HAP-1 (cell line): ENCODE results near the gene MVD.

Source experiments
- DNase-seq, 2 experiments: peaks; one replicate each; pipeline ENCODE4 v3.0.0-alpha.2; 2016 to 2020; ENCODE audit warnings: low spot score in 2 of 2
- H3K27me3 ChIP-seq: fragments of 250-450 bp; sonication (Bioruptor Pico); 2 replicates; pipeline ENCODE4 v1.5.1; 2020; ENCODE audit warnings: low read depth, mild to moderate bottlenecking, moderate library complexity
- H3K36me3 ChIP-seq: fragments of 250-450 bp; sonication (Bioruptor Pico); replicated peaks from 2 replicates; pipeline ENCODE4 v1.5.1; 2020; ENCODE audit warnings: mild to moderate bottlenecking
- H3K4me1 ChIP-seq: fragments of 250-450 bp; sonication (Bioruptor Pico); 2 replicates; pipeline ENCODE4 v1.5.1; 2020; ENCODE audit warnings: mild to moderate bottlenecking
- H3K4me3 ChIP-seq: fragments of 250-450 bp; sonication (Bioruptor Pico); 2 replicates; pipeline ENCODE4 v1.5.1; 2020; ENCODE audit warnings: mild to moderate bottlenecking, moderate library complexity
- H3K9me3 ChIP-seq: fragments of 250-450 bp; sonication (Bioruptor Pico); 2 replicates; pipeline ENCODE4 v1.5.1; 2020; ENCODE audit warnings: mild to moderate bottlenecking, moderate library complexity
- in situ Hi-C: fragments of 300-500 bp; cut with MboI; formaldehyde crosslinking; loops from 3 replicates; pipeline ENCODE4 v1.14.3; 2020; ENCODE audit warnings: low sequenced_read_pairs, inconsistent platforms, mixed read lengths

MVD gene, protein sequence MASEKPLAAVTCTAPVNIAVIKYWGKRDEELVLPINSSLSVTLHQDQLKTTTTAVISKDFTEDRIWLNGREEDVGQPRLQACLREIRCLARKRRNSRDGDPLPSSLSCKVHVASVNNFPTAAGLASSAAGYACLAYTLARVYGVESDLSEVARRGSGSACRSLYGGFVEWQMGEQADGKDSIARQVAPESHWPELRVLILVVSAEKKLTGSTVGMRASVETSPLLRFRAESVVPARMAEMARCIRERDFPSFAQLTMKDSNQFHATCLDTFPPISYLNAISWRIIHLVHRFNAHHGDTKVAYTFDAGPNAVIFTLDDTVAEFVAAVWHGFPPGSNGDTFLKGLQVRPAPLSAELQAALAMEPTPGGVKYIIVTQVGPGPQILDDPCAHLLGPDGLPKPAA

DNA sequence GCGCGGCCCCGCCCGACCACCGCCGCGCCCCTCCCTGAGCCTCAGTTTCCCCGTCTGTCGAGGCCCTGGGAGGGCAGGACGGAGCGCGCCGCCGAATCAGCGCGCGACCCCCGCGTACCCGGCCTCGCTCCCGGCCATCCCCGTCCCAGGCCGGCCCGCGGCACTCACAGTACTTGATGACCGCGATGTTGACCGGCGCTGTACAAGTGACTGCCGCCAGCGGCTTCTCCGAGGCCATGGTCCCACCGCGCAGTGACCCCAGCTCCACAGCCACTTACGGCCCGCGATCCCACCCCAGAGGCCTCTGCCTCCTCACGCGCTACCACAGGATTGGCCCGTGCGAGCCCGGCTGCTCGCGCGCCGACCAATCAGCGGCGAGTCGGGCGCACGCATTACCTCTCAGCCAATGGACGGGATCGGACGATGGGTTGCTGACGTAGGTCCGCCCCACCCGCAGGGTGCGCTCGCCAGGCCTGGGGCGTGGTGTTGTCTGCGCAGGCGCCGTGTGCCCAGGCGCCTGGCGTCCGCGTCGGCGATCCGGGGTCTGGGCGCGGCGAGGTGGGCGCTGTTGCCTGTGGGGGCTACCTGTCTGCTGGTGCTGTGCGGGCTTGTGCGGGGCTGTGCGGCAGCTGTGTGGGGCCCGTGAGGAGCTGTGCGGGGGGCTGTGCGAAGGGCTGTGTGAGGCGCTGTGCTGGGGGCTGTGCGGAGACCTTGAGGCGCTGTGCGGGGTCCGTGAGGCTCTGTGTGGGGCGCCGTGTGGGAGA is at the start of gene MVD:
Gene MVD (minus strand): TSS at position 249 of the 764 bp plus-strand sequence. CDS start 11 bp downstream, at position 238.
- Histone ChIP-seq H3K36me3 (peaks cover 3% of the 10 kb centered on the region; the same call in 1 of the 2 replicates), H3K4me1 (peaks cover 7% of the 10 kb centered on the region), H3K27me3 (no peaks in the 10 kb centered on the region), H3K4me3 (peak within 1 kb of the TSS; percentile 81), H3K9me3 (no peaks in the 10 kb centered on the region)
- peak; percentile 94 to 97 for DNase-seq
- in situ Hi-C loops: no loop called here

DNA sequence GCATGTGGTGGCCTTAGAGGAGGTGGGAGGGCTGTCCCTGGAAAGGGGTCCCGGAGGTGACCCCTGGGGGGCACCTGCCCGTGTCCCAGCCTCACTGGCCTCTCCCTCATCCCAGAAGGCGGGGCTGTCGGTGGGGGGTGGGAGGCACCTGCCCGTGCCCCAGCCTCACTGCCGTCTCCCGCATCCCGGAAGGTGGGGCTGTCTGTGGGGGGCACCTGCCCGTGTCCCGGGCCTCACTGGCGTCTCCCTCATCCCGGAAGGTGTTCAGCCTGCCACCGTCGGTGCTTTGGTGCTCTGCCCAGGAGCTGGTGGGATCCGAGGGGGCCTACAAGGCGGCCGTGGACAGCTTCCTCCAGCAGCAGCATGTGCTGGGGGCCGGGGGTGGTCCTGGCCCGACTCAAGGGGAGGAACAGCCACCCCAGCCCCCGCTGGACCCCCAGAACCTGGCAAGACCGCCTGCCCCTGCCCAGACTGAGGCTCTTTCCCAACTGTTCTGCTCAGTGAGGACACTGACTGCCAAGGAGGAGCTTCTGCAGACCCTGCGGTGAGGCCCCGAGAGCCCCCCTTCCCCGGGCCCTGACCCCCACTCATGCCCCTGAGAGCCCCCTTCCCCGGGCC is 49.6 kb upstream of the MVD start:
- in situ Hi-C loops: no loop called here
- peaks cover under 1% of the 10 kb centered on the region for H3K4me1 ChIP-seq
- no peaks in the 10 kb centered on the region for H3K27me3 ChIP-seq
- DNase-seq: no peak
- peaks cover 44% of the 10 kb centered on the region for H3K36me3 ChIP-seq
- H3K9me3 ChIP-seq: no peaks in the 10 kb centered on the region
- H3K4me3 ChIP-seq: no peak overlapping the region

DNA sequence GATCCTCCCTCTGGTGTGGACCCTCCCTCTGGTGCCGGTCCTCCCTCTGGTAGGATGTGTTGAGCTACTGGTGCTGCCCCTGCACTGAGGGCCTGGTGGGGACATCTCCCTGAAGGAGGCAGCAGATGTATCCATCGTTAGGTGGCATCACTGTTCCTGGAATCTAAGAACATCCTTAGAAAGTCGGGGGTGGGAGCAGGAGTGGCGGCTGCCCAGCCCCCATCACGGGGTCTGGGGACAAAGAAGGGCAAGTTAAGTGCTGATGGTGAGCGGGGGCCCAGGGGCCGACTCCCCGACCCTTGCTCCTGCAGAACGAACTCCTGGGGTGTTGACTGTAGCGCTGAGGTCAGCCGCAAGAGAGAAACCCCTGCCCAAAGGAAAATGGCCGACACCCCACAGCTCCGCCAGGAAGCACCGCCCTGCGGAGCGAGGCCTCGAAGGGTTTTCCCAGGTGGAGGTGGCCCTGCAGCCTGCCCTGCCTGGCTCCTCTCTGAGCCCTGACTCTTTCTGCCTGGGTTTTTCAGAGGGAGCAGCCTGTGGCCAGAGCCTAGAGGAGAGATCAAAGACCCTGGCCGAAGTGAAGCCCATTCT is 49.0 kb upstream of the MVD start:
- Histone ChIP-seq H3K27me3 (no peaks in the 10 kb centered on the region), H3K36me3 (peaks cover 38% of the 10 kb centered on the region), H3K4me1 (peaks cover 6% of the 10 kb centered on the region), H3K9me3 (no peaks in the 10 kb centered on the region), H3K4me3 (no peak overlapping the region)
- in situ Hi-C loops: no loop called here
- no peak for DNase-seq

DNA sequence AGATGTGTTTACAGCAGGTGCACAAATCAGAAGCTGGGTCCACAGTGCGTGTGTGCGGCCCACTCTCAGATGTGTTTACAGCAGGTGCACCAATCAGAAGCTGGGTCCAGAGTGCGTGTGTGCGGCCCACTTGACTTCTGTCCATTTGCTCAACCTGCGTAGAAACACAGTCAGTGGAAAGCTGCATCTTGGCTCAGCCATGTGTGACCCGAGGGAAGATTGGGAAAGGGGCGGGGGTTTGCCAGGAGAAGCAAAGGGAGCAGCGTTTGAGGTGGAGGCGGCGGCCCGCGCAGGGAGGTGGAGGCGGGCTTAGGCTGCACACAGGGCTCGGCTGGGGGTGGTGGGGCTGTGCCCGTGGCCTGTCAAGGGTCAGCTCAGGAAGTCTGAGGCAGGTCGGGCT is 47.7 kb upstream of the MVD start:
- in situ Hi-C loops: no loop called here

DNA sequence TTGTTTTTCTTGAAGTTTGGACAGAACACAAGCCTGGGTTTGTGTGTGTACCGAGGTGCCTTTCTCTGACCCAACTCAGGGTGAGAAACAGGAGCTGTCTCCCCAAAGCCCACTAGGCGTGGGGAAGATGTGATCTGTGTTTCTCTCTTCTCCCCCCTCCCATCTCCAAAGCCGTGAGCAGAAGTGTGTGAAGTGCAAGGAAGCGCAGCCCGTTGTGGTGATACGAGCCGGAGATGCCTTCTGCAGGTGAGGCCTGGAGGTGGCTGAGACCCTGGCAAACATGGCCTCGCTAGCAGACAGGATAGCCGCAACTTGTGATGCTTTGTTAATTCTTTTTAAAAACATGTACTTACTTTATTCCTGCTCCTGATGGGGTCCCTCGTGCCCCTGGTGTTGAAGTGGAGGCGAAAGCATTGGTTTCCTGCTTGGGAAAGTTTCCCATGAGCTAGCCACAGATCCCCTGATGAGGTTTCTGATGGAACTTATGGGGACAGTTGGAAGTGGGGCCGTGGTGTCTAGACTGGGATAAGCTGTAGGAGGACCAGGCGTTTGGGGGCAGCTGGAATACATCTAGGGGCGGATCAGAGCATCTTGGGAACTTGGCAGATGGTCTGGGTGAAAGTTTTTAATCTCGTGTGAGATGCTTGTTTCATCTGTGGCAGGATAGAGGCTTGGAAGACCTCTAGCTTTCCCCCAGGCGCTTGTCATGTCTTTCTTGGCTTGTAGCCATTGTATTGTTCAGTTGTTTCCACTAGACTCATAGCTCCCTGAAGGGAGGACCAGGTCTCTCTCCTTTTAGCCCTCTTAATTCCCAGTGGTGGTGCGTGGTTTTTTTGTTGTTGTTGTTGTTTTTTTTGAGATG is 44.3 kb upstream of the MVD start:
- H3K27me3 ChIP-seq: no peaks in the 10 kb centered on the region
- no peaks in the 10 kb centered on the region for H3K9me3 ChIP-seq
- H3K4me1 ChIP-seq: peaks cover 6% of the 10 kb centered on the region
- H3K4me3 ChIP-seq: peak overlapping the region; percentile 72
- H3K36me3 ChIP-seq: peaks cover 6% of the 10 kb centered on the region; the same call in 1 of the 2 replicates
- in situ Hi-C loops: no loop called here
- DNase-seq: no peak

More for the DNA sequence above, 47.7 kb upstream of the MVD start:
- Histone ChIP-seq H3K27me3 (no peaks in the 10 kb centered on the region), H3K4me3 (no peak overlapping the region), H3K4me1 (peaks cover 6% of the 10 kb centered on the region), H3K9me3 (no peaks in the 10 kb centered on the region), H3K36me3 (peaks cover 27% of the 10 kb centered on the region)
- DNase-seq: no peak

DNA sequence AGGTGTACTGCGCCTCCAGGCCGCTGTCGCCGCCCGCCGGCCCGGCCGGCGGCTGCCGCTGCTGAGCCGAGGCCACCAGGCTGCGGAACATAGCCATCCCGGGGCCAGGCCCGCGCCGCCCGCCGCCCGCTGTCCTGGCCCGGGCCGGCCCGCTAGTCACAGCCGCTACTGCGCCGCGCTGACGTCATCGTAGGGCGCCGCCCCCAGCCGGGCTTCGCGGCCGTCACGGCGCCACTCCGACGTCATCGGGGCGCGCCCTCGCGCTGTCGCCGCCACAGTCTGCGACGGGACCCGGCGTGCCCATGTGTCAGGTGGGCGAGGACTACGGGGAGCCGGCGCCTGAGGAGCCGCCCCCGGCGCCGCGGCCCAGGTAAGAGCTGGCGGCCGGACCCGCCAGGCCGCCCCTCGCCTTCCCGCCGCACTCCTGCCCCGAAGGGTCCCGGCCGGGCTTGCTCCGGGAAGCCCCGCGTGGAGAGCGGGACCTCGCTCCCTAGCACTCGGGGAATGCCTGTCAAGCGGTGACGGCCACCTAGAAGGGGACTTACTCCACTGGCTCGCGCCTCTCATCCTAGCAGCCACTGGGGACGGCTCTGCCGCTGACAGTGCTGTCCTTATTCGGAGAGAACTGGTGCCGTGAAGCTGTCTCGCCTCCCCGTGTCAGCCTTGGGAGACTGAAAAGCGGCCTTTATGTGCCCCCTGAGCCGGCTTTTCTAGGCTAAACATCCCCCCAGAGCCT is 43.5 kb upstream of the MVD start, which contains the start of the genes CTU2 and RNF166:
Gene CTU2 (plus strand): TSS at position 275 of the 736 bp plus-strand sequence. CDS start 28 bp downstream, at position 303.
Gene RNF166 (minus strand): TSS at position 180 of the 736 bp plus-strand sequence. CDS start 83 bp downstream, at position 97.
- H3K9me3 ChIP-seq: no peaks in the 10 kb centered on the region
- peaks cover 6% of the 10 kb centered on the region; the same call in 1 of the 2 replicates for H3K36me3 ChIP-seq
- no peaks in the 10 kb centered on the region for H3K27me3 ChIP-seq
- H3K4me1 ChIP-seq: peaks cover 6% of the 10 kb centered on the region
- peak; percentile 75 to 92 for DNase-seq
- peak within 1 kb of the TSS; percentile 72 for H3K4me3 ChIP-seq
- in situ Hi-C loops: no loop called here

DNA sequence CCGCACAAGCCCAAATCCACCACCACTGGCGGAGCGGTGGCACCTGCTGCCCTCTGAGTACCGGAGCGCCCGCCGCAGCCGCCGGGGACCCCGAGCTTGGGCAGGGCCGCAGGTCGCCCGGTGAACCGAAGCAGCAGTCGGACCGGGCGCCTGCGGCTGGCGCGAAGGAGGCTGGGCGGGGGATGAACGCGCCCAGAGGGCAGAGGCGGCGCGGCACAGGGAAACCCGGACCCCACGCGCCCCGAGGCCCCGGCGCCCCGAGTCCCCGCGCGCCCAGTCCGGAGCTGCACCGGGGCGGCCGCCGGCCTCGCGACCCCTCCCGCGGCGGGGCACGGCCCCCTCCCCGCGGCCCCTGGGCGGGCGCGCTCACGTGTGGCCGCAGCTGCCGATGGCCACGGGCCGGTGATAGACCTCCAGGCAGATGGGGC is 42.9 kb upstream of the MVD start:
- peak in 1 of 2 experiments; percentile 40 for DNase-seq
- peak overlapping the region; percentile 72 for H3K4me3 ChIP-seq
- in situ Hi-C loops: no loop called here
- H3K36me3 ChIP-seq: peaks cover 6% of the 10 kb centered on the region; the same call in 1 of the 2 replicates
- H3K27me3 ChIP-seq: no peaks in the 10 kb centered on the region
- peaks cover 6% of the 10 kb centered on the region for H3K4me1 ChIP-seq
- H3K9me3 ChIP-seq: no peaks in the 10 kb centered on the region

DNA sequence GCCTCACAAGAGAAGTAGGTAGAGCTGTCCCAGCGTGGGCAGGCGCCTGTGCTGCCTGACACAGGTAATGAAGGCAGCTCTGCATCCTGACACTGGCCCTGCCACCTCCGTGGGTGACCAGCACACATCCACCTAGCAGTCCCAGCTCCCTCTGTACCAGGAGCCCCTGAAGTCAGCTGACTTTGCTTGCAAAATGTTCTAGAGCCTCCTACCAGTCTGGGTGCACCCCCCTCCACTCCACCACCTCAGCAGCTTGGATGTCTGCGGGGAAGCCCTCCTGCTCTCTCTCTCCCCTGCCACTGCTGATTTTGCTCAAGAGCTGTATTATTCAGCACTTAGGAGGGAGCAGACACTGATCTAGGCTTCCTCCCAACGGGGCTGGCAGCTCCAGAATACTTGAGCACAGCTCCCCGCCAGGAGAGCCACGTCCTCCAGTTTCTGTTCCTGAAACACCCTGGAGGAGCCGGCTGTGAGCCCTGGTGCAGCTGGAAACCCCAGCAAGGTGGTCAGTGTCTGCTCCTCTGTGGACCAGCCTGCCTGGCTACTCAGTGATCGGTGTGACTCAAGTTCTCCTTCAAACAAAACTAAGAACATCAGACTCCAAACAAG is 42.3 kb upstream of the MVD start:
- Histone ChIP-seq H3K4me1 (peaks cover 6% of the 10 kb centered on the region), H3K27me3 (no peaks in the 10 kb centered on the region), H3K4me3 (peak overlapping the region; percentile 72), H3K9me3 (no peaks in the 10 kb centered on the region), H3K36me3 (peaks cover 12% of the 10 kb centered on the region)
- DNase-seq: no peak
- in situ Hi-C loops: no loop called here

DNA sequence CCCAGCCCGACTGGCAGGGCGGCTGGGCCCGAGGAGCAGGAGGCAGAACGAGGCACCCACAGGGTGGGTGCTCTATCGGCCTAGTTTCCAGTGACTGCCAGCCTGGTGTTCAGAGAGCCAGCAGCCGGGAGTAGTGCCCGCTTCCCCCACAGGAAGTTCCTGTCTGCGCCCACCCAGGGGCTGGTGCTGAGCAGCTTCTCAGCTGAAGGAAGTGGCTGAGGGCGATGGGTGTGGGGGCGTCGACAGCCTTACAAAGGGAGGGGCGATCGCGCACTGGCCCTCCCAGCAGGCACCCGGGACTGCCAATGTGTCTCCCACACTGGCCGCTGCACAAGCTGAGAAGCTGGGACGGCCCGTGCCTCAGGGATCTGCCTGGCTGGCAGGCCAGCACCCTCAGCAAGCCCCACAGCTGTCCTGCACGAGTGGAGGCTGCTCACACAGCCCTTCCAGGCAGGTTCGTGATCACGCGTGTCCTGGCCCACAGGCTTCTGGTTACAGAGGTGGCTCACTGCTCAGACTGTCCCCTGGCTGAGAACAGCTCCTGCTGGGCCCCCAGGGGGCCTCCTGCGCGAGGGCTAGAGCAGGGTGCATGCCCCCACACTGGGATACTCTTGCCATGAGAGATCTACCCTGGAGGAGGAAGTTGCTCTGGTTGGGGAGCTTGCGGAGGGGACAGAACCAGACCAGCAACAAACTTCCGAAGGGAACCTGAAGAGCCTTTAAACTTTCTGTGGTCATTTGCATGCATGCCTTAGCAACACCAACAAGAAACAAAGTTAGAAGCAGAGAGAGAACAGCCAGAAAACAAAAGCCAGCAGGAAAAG is 40.8 kb upstream of the MVD start:
- in situ Hi-C loops: no loop called here
- DNase-seq: no peak

DNA sequence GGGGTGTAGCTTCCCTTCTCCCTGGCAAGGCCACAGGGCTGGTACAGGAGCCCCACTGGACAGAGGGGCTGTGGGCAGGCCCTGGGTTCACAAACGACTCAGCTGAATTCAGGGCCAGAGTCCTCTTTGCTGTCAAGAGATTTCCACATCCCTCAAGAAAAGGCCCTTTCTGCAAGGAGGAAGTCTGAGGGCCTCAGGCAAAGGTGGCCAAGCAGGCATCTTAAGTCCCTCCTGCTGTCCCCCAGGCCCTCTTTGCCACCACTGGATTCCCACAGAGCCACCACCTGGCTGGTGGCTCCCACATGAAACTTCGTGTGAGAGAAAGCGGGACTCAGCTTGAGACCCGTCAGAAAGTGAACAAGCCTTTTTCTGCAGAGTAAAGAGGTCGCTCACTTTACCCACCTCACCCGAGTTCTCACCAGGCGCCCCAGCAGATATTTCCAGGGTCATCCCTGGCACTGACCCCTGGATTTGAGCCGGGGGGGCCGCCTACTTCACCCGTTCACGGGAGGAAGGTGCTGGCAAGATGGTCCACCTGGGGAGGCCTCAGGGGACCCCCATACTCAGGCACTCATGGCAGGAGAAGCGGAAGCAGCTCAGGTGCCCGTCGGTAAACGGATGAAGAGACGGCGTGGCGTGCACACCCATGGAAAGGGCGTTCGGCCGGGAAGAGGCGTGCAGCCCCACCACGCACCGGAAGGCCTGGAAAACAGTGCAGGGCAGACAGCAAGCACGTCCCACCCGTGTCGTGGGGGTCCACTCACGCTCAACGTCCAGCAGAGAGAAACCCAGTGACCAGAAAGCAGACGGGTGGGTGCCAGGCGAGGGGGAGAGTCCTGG is 39.7 kb upstream of the MVD start:
- Histone ChIP-seq H3K4me1 (peaks cover 6% of the 10 kb centered on the region), H3K36me3 (peaks cover 21% of the 10 kb centered on the region)
- in situ Hi-C loops: no loop called here

More for the DNA sequence above, 40.8 kb upstream of the MVD start:
- H3K4me3 ChIP-seq: no peak overlapping the region
- H3K27me3 ChIP-seq: no peaks in the 10 kb centered on the region
- H3K9me3 ChIP-seq: no peaks in the 10 kb centered on the region
- peaks cover 17% of the 10 kb centered on the region for H3K36me3 ChIP-seq
- H3K4me1 ChIP-seq: peaks cover 6% of the 10 kb centered on the region

More for the DNA sequence above, 39.7 kb upstream of the MVD start:
- Histone ChIP-seq H3K27me3 (no peaks in the 10 kb centered on the region), H3K4me3 (no peak overlapping the region), H3K9me3 (no peaks in the 10 kb centered on the region)
- DNase-seq: no peak
